ENCODE measurements around the gene RNF141.

Gene RNF141

GRCh38 chr11:10506008-10506370 lies 35.0 kb downstream of the RNF141 start:
- H3K4me1 ChIP-seq (ENCODE audit: control insufficient read depth, insufficient read depth, low read length), result no peaks in the 10 kb centered on the region
- no peak overlapping the region for H3K27ac ChIP-seq (ENCODE audit: low read length)

GRCh38 chr11:10505278-10506007 lies 35.5 kb downstream of the RNF141 start:
- Histone ChIP-seq H3K4me3 (ENCODE audit: low read length) (no peak overlapping the region), H3K9me3 (ENCODE audit: control insufficient read depth, insufficient read depth, low read length) (no peaks in the 10 kb centered on the region), H3K36me3 (ENCODE audit: control insufficient read depth, insufficient read depth, low read length) (no peaks in the 10 kb centered on the region), H3K27ac (ENCODE audit: low read length) (no peak overlapping the region), H3K4me1 (ENCODE audit: control insufficient read depth, insufficient read depth, low read length) (0 out of 2 replicates have a peak, but pooled peaks cover 2% of the 10 kb centered on the region), H3K27me3 (ENCODE audit: control insufficient read depth, insufficient read depth, low read length) (no peaks in the 10 kb centered on the region)
- WGBS (ENCODE audit: insufficient coverage, insufficient read length), result no CpG with 5 or more reads among the region's 6 CpGs
- no peak for DNase-seq (ENCODE audit: low read depth, low spot score)

More at GRCh38 chr11:10506008-10506370, 35.0 kb downstream of the RNF141 start:
- H3K9me3 ChIP-seq (ENCODE audit: control insufficient read depth, insufficient read depth, low read length), result no peaks in the 10 kb centered on the region
- DNase-seq (ENCODE audit: low read depth, low spot score), result no peak
- H3K27me3 ChIP-seq (ENCODE audit: control insufficient read depth, insufficient read depth, low read length), result no peaks in the 10 kb centered on the region
- H3K4me3 ChIP-seq (ENCODE audit: low read length), result no peak overlapping the region
- H3K36me3 ChIP-seq (ENCODE audit: control insufficient read depth, insufficient read depth, low read length), result no peaks in the 10 kb centered on the region

DNA sequence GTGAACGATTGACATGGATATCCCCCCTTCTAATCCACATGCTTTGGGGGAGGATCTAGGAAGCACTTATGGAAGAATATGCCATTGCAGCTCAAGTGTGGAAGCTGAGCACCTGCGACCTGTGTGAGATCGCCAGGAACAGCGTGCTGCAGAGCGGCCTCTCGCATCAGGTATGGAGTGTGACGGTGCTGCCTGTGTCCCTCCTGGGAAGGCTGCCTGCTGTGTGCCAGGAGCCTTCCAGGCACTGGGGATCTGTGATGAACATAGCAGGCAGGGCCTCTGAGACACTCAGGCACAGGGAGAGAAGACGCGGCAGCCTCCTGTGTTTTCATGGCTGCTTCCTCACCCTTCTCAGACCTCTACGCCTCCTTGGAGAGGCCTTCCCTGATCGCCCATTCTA lies 36.5 kb downstream of the RNF141 start:
- no peaks in the 10 kb centered on the region for H3K27me3 ChIP-seq (ENCODE audit: control insufficient read depth, insufficient read depth, low read length)
- no CpG with 5 or more reads among the region's 11 CpGs for WGBS (ENCODE audit: insufficient coverage, insufficient read length)
- H3K27ac ChIP-seq (ENCODE audit: low read length), result no peak overlapping the region
- H3K9me3 ChIP-seq (ENCODE audit: control insufficient read depth, insufficient read depth, low read length), result no peaks in the 10 kb centered on the region
- H3K36me3 ChIP-seq (ENCODE audit: control insufficient read depth, insufficient read depth, low read length), result 0 out of 2 replicates have a peak, but pooled peaks cover 5% of the 10 kb centered on the region
- 0 out of 2 replicates have a peak, but pooled peaks cover 2% of the 10 kb centered on the region for H3K4me1 ChIP-seq (ENCODE audit: control insufficient read depth, insufficient read depth, low read length)
- no peak for DNase-seq (ENCODE audit: low read depth, low spot score)
- H3K4me3 ChIP-seq (ENCODE audit: low read length), result no peak overlapping the region

GRCh38 chr11:10503777-10504480 lies 37.1 kb downstream of the RNF141 start:
- H3K9me3 ChIP-seq (ENCODE audit: control insufficient read depth, insufficient read depth, low read length), result no peaks in the 10 kb centered on the region
- no peak for DNase-seq (ENCODE audit: low read depth, low spot score)
- H3K4me3 ChIP-seq (ENCODE audit: low read length), result no peak overlapping the region
- 0 out of 2 replicates have a peak, but pooled peaks cover 5% of the 10 kb centered on the region for H3K36me3 ChIP-seq (ENCODE audit: control insufficient read depth, insufficient read depth, low read length)
- no peaks in the 10 kb centered on the region for H3K27me3 ChIP-seq (ENCODE audit: control insufficient read depth, insufficient read depth, low read length)
- H3K27ac ChIP-seq (ENCODE audit: low read length), result no peak overlapping the region
- 0 out of 2 replicates have a peak, but pooled peaks cover 2% of the 10 kb centered on the region for H3K4me1 ChIP-seq (ENCODE audit: control insufficient read depth, insufficient read depth, low read length)
- WGBS (ENCODE audit: insufficient coverage, insufficient read length), result no CpG with 5 or more reads among the region's 5 CpGs

DNA sequence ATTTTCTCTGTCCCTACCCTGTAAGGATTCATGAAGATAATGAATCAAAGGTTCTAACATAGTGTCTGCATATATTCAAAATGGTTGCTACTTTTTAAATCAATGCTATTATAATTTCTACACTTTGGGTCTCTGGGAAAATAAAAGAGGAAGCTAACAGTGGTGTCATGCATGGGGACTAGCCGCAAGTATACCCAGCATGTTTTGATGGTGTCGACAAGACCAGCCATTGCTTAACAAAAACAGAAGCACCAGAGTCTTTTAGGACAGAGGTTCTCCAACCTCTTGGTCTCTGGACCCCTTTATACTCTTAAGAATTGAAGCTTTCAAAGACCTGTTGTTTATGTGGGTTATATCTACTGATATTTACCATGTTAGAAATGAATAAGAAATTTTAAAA lies 37.8 kb downstream of the RNF141 start:
- no peak overlapping the region for H3K27ac ChIP-seq (ENCODE audit: low read length)
- no peaks in the 10 kb centered on the region for H3K9me3 ChIP-seq (ENCODE audit: control insufficient read depth, insufficient read depth, low read length)
- no peaks in the 10 kb centered on the region for H3K27me3 ChIP-seq (ENCODE audit: control insufficient read depth, insufficient read depth, low read length)
- no peak overlapping the region for H3K4me3 ChIP-seq (ENCODE audit: low read length)
- 0 out of 2 replicates have a peak, but pooled peaks cover 2% of the 10 kb centered on the region for H3K4me1 ChIP-seq (ENCODE audit: control insufficient read depth, insufficient read depth, low read length)
- no peak for DNase-seq (ENCODE audit: low read depth, low spot score)
- 0 out of 2 replicates have a peak, but pooled peaks cover 5% of the 10 kb centered on the region for H3K36me3 ChIP-seq (ENCODE audit: control insufficient read depth, insufficient read depth, low read length)
- WGBS (ENCODE audit: insufficient coverage, insufficient read length), result no CpG with 5 or more reads among the region's 2 CpGs

DNA sequence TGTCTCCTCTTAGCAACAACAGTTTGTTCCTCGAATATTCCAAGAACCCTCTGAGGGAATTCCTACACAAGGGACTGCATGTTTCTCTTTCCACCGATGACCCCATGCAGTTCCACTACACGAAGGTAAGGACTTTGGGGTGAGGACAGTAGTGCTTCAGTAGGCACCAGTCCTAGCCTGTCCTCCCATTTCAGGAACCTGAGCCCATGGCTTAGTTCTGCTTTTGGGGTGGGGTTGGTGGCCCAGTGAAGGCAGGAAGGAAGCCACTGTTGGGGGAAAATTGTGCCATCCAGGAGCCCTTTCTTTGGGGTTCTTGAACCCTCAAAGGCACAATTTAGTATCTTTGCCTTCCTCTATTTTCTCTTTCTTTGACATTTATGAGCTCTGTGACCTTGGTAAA lies 38.2 kb downstream of the RNF141 start:
- Histone ChIP-seq H3K9me3 (ENCODE audit: control insufficient read depth, insufficient read depth, low read length) (no peaks in the 10 kb centered on the region), H3K4me1 (ENCODE audit: control insufficient read depth, insufficient read depth, low read length) (peaks cover 2% of the 10 kb centered on the region; the same call in 1 of the 2 replicates), H3K4me3 (ENCODE audit: low read length) (no peak overlapping the region), H3K36me3 (ENCODE audit: control insufficient read depth, insufficient read depth, low read length) (0 out of 2 replicates have a peak, but pooled peaks cover 5% of the 10 kb centered on the region), H3K27ac (ENCODE audit: low read length) (no peak overlapping the region), H3K27me3 (ENCODE audit: control insufficient read depth, insufficient read depth, low read length) (no peaks in the 10 kb centered on the region)
- no CpG with 5 or more reads among the region's 3 CpGs for whole genome bisulfite sequencing (ENCODE audit: insufficient coverage, insufficient read length)
- no peak for DNase-seq (ENCODE audit: low read depth, low spot score)

DNA sequence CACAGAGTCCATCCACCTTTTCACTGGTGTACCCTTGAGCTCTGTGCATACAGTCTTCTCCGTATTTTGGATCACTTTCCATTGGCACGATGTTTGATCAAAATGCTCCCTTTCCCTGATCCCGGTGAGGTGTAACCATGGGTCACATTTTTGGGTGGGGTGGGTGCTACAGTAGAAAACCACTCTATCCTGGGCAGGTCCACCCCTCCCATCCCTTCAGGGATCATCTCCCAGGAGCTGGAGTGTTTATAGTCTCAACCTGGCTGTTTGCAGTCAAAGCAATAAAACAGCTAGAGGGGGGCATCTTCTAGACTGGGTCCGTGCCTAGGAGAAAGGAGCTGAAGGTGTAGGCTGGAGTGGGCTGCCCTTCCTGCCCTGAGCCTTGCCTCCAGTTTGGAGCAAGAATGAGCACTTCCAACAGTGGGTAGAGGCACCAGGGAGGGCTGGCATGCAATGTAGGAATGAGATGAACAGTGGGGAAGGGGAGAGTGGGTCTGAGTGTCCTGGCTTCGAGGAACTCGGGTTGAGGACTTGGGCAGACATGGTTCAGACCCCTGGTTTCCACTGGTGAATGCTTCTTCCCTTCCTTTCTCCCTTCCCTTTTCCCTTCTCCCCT lies 38.8 kb downstream of the RNF141 start:
- WGBS (ENCODE audit: insufficient coverage, insufficient read length), result no CpG with 5 or more reads among the region's 6 CpGs
- Histone ChIP-seq H3K4me1 (ENCODE audit: control insufficient read depth, insufficient read depth, low read length) (peaks cover 2% of the 10 kb centered on the region; the same call in 1 of the 2 replicates), H3K4me3 (ENCODE audit: low read length) (no peak overlapping the region), H3K36me3 (ENCODE audit: control insufficient read depth, insufficient read depth, low read length) (0 out of 2 replicates have a peak, but pooled peaks cover 5% of the 10 kb centered on the region), H3K27ac (ENCODE audit: low read length) (no peak overlapping the region), H3K9me3 (ENCODE audit: control insufficient read depth, insufficient read depth, low read length) (no peaks in the 10 kb centered on the region), H3K27me3 (ENCODE audit: control insufficient read depth, insufficient read depth, low read length) (no peaks in the 10 kb centered on the region)
- no peak for DNase-seq (ENCODE audit: low read depth, low spot score)

GRCh38 chr11:10500757-10501684 lies 40.0 kb downstream of the RNF141 start:
- Histone ChIP-seq H3K9me3 (ENCODE audit: control insufficient read depth, insufficient read depth, low read length) (no peaks in the 10 kb centered on the region), H3K4me3 (ENCODE audit: low read length) (no peak overlapping the region), H3K4me1 (ENCODE audit: control insufficient read depth, insufficient read depth, low read length) (peaks cover 2% of the 10 kb centered on the region; the same call in 1 of the 2 replicates), H3K36me3 (ENCODE audit: control insufficient read depth, insufficient read depth, low read length) (0 out of 2 replicates have a peak, but pooled peaks cover 5% of the 10 kb centered on the region), H3K27ac (ENCODE audit: low read length) (no peak overlapping the region), H3K27me3 (ENCODE audit: control insufficient read depth, insufficient read depth, low read length) (no peaks in the 10 kb centered on the region)
- WGBS (ENCODE audit: insufficient coverage, insufficient read length), result no CpG with 5 or more reads among the region's 20 CpGs
- DNase-seq (ENCODE audit: low read depth, low spot score), result no peak

DNA sequence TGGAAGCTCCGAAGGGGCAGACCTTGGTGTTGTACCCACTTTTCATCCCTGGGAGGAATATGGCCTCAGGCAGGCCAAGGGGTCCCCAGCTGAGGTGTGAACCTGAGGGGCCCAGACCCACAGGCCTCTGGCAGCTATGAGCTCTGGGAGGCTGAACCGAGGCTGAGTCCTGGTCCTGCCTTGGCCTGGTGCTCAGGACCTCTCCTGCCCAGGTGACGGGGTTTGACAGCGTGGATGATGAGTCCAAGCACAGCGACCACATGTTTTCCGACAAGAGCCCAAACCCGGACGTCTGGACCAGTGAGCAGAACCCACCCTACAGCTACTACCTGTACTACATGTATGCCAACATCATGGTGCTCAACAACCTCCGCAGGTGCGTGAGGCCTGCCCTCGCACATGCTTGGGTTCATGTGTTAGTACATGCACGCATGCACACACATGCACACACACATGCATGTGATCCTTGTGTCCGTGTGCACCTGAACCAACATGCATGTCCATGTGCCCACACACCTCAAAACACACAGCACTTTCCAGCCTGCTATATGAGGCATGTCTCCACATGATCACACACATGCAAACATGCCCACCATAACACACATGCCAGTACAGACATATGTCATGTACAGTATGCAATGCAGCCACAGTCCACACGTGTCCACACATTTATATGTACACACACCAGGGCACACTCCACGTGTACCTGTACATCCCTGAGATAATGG lies 40.9 kb downstream of the RNF141 start:
- Histone ChIP-seq H3K9me3 (ENCODE audit: control insufficient read depth, insufficient read depth, low read length) (no peaks in the 10 kb centered on the region), H3K27me3 (ENCODE audit: control insufficient read depth, insufficient read depth, low read length) (no peaks in the 10 kb centered on the region), H3K36me3 (ENCODE audit: control insufficient read depth, insufficient read depth, low read length) (0 out of 2 replicates have a peak, but pooled peaks cover 5% of the 10 kb centered on the region), H3K4me1 (ENCODE audit: control insufficient read depth, insufficient read depth, low read length) (peaks cover 2% of the 10 kb centered on the region; the same call in 1 of the 2 replicates), H3K27ac (ENCODE audit: low read length) (no peak overlapping the region), H3K4me3 (ENCODE audit: low read length) (no peak overlapping the region)
- WGBS (ENCODE audit: insufficient coverage, insufficient read length), result no CpG with 5 or more reads among the region's 15 CpGs
- no peak for DNase-seq (ENCODE audit: low read depth, low spot score)

Measured in iPS DF 6.9 (cell line).